Left ventricle myocardium superior (tissue), 1 donor: ENCODE results near the gene ECE1. TPM values are rescaled to one million over a fixed set of nuclear protein-coding genes. Genes with fewer than 3 reads are reported as not detected.

Experiments used
- ATAC-seq: fragments of 200-7000 bp; cut with Tn5 transposase; one replicate; pipeline ENCODE4 v1.9.1; 2020; ENCODE audit warnings: mild to moderate bottlenecking, moderate library complexity
- DNase-seq: peaks from one replicate; pipeline ENCODE4 v3.0.0-alpha.2; 2020
- intact Hi-C: fragments of 100-400 bp; cut with micrococcal nuclease; formaldehyde crosslinking; loops from one replicate; pipeline ENCODE4 v1.11.0; 2022
- total RNA-seq: library from RNA; stranded (reverse); fragmentation: NEBNext Ultra II Directional; extraction: Animal tissue kit (Norgen Biotek cat#: 25700); gene quantifications from one replicate; pipeline ENCODE4 v1.2.1, GENCODE V29; 2021
- donor health status: DM: no; HTN: yes; CAD: no; lungs with severe emphysema.

ECE1 gene
- total RNA-seq, 1 donor from 2014 or later, result 43.3 TPM

GRCh38 chr1:21280011-21280471, 10.2 kb downstream of the ECE1 start:
- ATAC-seq (peak; percentile 73), DNase-seq (peak; percentile 69)
- intact Hi-C loops, result no loop called here

GRCh38 chr1:21278860-21279845, 11.1 kb downstream of the ECE1 start:
- ATAC-seq (peak; percentile 21), DNase-seq (no peak)
- intact Hi-C loops, result no loop called here

- ATAC-seq (peak; percentile 46), DNase-seq (peak; percentile 61)
- intact Hi-C loops, result no loop called here
Measured at GRCh38 chr1:21278208-21278859, 11.9 kb downstream of the ECE1 start.

GRCh38 chr1:21277180-21277579, 13.1 kb downstream of the ECE1 start:
- intact Hi-C loops, result no loop called here

GRCh38 chr1:21272540-21272939, 17.7 kb downstream of the ECE1 start:
- intact Hi-C loops, result no loop called here
- DNase-seq (no peak), ATAC-seq (no peak)

More at GRCh38 chr1:21277180-21277579, 13.1 kb downstream of the ECE1 start:
- ATAC-seq (peak; percentile 50), DNase-seq (peak; percentile 74)

GRCh38 chr1:21271550-21271949, 18.7 kb downstream of the ECE1 start:
- no peak for ATAC-seq
- no peak for DNase-seq
- intact Hi-C loops, result no loop called here

- ATAC-seq (peak; percentile 33), DNase-seq (peak; percentile 86)
- intact Hi-C loops, result no loop called here
Measured at GRCh38 chr1:21270086-21270689, 20.1 kb downstream of the ECE1 start.

- ATAC-seq (peak; percentile 77), DNase-seq (no peak)
- intact Hi-C loops, result loop anchor here (5.0 kb wide), 1 partner anchor 63 kb away; no protein-coding TSS in a partner anchor
Measured at GRCh38 chr1:21269461-21270085, 20.7 kb downstream of the ECE1 start.

GRCh38 chr1:21268281-21269239, 21.7 kb downstream of the ECE1 start:
- intact Hi-C loops, result loop anchor here (5.0 kb wide), 1 partner anchor 64 kb away; no protein-coding TSS in a partner anchor
- ATAC-seq (peak; percentile 52), DNase-seq (peak; percentile 68)

GRCh38 chr1:21267191-21268077, 22.8 kb downstream of the ECE1 start:
- DNase-seq (no peak), ATAC-seq (no peak)
- intact Hi-C loops, result loop anchor here (5.0 kb wide), 1 partner anchor 65 kb away; no protein-coding TSS in a partner anchor

- intact Hi-C loops, result loop anchor here (5.0 kb wide), 1 partner anchor 66 kb away; no protein-coding TSS in a partner anchor
- ATAC-seq, result no peak
Measured at GRCh38 chr1:21266119-21266774, 24.0 kb downstream of the ECE1 start.

GRCh38 chr1:21265644-21266043, 24.6 kb downstream of the ECE1 start:
- intact Hi-C loops, result loop anchor here (5.0 kb wide), 1 partner anchor 67 kb away; no protein-coding TSS in a partner anchor
- ATAC-seq (no peak), DNase-seq (no peak)

More at GRCh38 chr1:21266119-21266774, 24.0 kb downstream of the ECE1 start:
- DNase-seq, result no peak

GRCh38 chr1:21264898-21265297, 25.4 kb downstream of the ECE1 start:
- no peak for DNase-seq
- ATAC-seq, result no peak
- intact Hi-C loops, result loop anchor here (5.0 kb wide), 1 partner anchor 67 kb away; no protein-coding TSS in a partner anchor

GRCh38 chr1:21263653-21264225, 26.5 kb downstream of the ECE1 start:
- ATAC-seq (no peak), DNase-seq (no peak)
- intact Hi-C loops, result no loop called here

GRCh38 chr1:21263052-21263429, 27.2 kb downstream of the ECE1 start:
- no peak for ATAC-seq
- intact Hi-C loops, result no loop called here
- no peak for DNase-seq
